ENCODE data around the gene ARHGAP28. TPM values are rescaled to one million over a fixed set of nuclear protein-coding genes. Genes with fewer than 3 reads are reported as not detected.

Gene ARHGAP28
- total RNA-seq, 1 experiment from 2014 or later = 0.41 TPM

GRCh38 chr18:6719098-6719846 is 10.2 kb upstream of the ARHGAP28 start:
- no peak for DNase-seq (ENCODE audit: low read depth, low spot score)
- ChIA-PET POLR2A (no interaction called here), CTCF (no interaction called here)
- no peak for ATAC-seq
- Histone ChIP-seq H3K9me3 (ENCODE audit: control insufficient read depth, insufficient read depth, low read depth, low read length) (no peaks in the 10 kb centered on the region), H3K27me3 (ENCODE audit: control insufficient read depth, insufficient read depth, low read length) (no peaks in the 10 kb centered on the region; the same call in 1 of the 2 replicates), H3K36me3 (ENCODE audit: control insufficient read depth, insufficient read depth, low read length) (no peaks in the 10 kb centered on the region), H3K4me1 (ENCODE audit: control insufficient read depth, insufficient read depth, low read length) (no peaks in the 10 kb centered on the region), H3K4me3 (ENCODE audit: low read depth in 2 of 2, low read length in 2 of 2) (no peak overlapping the region), H3K27ac (ENCODE audit: low read length) (no peak overlapping the region)
- no TSS peak for BruUV-seq (replicated peaks)
- intact Hi-C loops (cut with micrococcal nuclease; ENCODE audit: unreplicated experiment) (no loop called here), in situ Hi-C loops (cut with HindIII; ENCODE audit: low pct_unique_long_range_greater_than_20kb, low sequenced_read_pairs) (no loop called here)
- no peak for TF ChIP-seq CTCF (IDR thresholded peaks at IDR 0.05)
- no peak for TF ChIP-seq SIN3A (IDR thresholded peaks at IDR 0.05; ENCODE audit: borderline replicate concordance, insufficient read depth, low read depth, low read length)
- no peak for TF ChIP-seq REST (IDR thresholded peaks at IDR 0.05; ENCODE audit: insufficient read depth in 1 of 2, low read depth in 2 of 2, low read length in 1 of 2)
- no peak for TF ChIP-seq POLR2AphosphoS5 (IDR thresholded peaks at IDR 0.05; ENCODE audit: low read depth, low read length)
- TF ChIP-seq TCF7L2 (IDR thresholded peaks at IDR 0.05; ENCODE audit: low read depth, low read length) = no peak

- TF ChIP-seq POLR2AphosphoS5 (IDR thresholded peaks at IDR 0.05; ENCODE audit: low read depth, low read length) (no peak), SIN3A (IDR thresholded peaks at IDR 0.05; ENCODE audit: borderline replicate concordance, insufficient read depth, low read depth, low read length) (no peak), TCF7L2 (IDR thresholded peaks at IDR 0.05; ENCODE audit: low read depth, low read length) (no peak), CTCF (IDR thresholded peaks at IDR 0.05) (no peak), REST (IDR thresholded peaks at IDR 0.05; ENCODE audit: insufficient read depth in 1 of 2, low read depth in 2 of 2, low read length in 1 of 2) (no peak)
- ChIA-PET CTCF (no interaction called here), POLR2A (no interaction called here)
- H3K4me1 ChIP-seq (ENCODE audit: control insufficient read depth, insufficient read depth, low read length) = no peaks in the 10 kb centered on the region
- in situ Hi-C loops (cut with HindIII; ENCODE audit: low pct_unique_long_range_greater_than_20kb, low sequenced_read_pairs) (no loop called here), intact Hi-C loops (cut with micrococcal nuclease; ENCODE audit: unreplicated experiment) (no loop called here)
- BruUV-seq (replicated peaks) = no TSS peak
- DNase-seq (ENCODE audit: low read depth, low spot score) (no peak), ATAC-seq (no peak)
- no peaks in the 10 kb centered on the region; the same call in 1 of the 2 replicates for H3K27me3 ChIP-seq (ENCODE audit: control insufficient read depth, insufficient read depth, low read length)
- no peaks in the 10 kb centered on the region for H3K36me3 ChIP-seq (ENCODE audit: control insufficient read depth, insufficient read depth, low read length)
- no peaks in the 10 kb centered on the region for H3K9me3 ChIP-seq (ENCODE audit: control insufficient read depth, insufficient read depth, low read depth, low read length)
- H3K4me3 ChIP-seq (ENCODE audit: low read depth in 2 of 2, low read length in 2 of 2) = no peak overlapping the region
- no peak overlapping the region for H3K27ac ChIP-seq (ENCODE audit: low read length)
Measured at GRCh38 chr18:6719910-6720683, 9.4 kb upstream of the ARHGAP28 start.
